ENCODE data around the gene ANTXRL. TPM values are rescaled to one million over a fixed set of nuclear protein-coding genes. Genes with fewer than 3 reads are reported as not detected.

Gene ANTXRL
- total RNA-seq: not detected

GRCh38 chr10:46286991-46287693 is at the start of gene ANTXRL:
ANTXRL (plus strand) TSS chr10:46286997; CDS start chr10:46287263, 266 bp downstream.
- no peaks in the 10 kb centered on the region for H3K9me3 ChIP-seq
- DNase-seq: no peak
- no peak for TF ChIP-seq CTCF (IDR thresholded peaks at IDR 0.05)
- no peaks in the 10 kb centered on the region for H3K36me3 ChIP-seq
- no peaks in the 10 kb centered on the region for H3K4me1 ChIP-seq
- no peaks in the 10 kb centered on the region for H3K27me3 ChIP-seq
- H3K9ac ChIP-seq (ENCODE audit: low read depth in 2 of 2, low read length in 2 of 2): no peak within 1 kb of the TSS
- intact Hi-C loops (cut with DNase I): no loop called here
- no peak within 1 kb of the TSS for H3K27ac ChIP-seq
- H3K4me3 ChIP-seq: no peak within 1 kb of the TSS

GRCh38 chr10:46237815-46238510 is 48.8 kb upstream of the ANTXRL start:
- intact Hi-C loops (cut with DNase I): no loop called here
- no peak for DNase-seq
- no peak overlapping the region for H3K9ac ChIP-seq (ENCODE audit: low read depth in 2 of 2, low read length in 2 of 2)
- TF ChIP-seq CTCF (IDR thresholded peaks at IDR 0.05): no peak
- H3K4me3 ChIP-seq: no peak overlapping the region
- no peak overlapping the region for H3K27ac ChIP-seq
- no peaks in the 10 kb centered on the region for H3K27me3 ChIP-seq
- H3K9me3 ChIP-seq: no peaks in the 10 kb centered on the region
- H3K4me1 ChIP-seq: no peaks in the 10 kb centered on the region
- no peaks in the 10 kb centered on the region for H3K36me3 ChIP-seq

- DNase-seq: no peak
- H3K27me3 ChIP-seq: no peaks in the 10 kb centered on the region
- no peak for TF ChIP-seq CTCF (IDR thresholded peaks at IDR 0.05)
- H3K4me1 ChIP-seq: no peaks in the 10 kb centered on the region
- no peak overlapping the region for H3K27ac ChIP-seq
- H3K36me3 ChIP-seq: no peaks in the 10 kb centered on the region
- H3K4me3 ChIP-seq: no peak overlapping the region
- intact Hi-C loops (cut with DNase I): no loop called here
- H3K9me3 ChIP-seq: no peaks in the 10 kb centered on the region
- no peak overlapping the region for H3K9ac ChIP-seq (ENCODE audit: low read depth in 2 of 2, low read length in 2 of 2)
Measured at GRCh38 chr10:46239247-46239646, 47.5 kb upstream of the ANTXRL start.

- Histone ChIP-seq H3K27me3 (no peaks in the 10 kb centered on the region), H3K4me3 (no peak overlapping the region), H3K9me3 (no peaks in the 10 kb centered on the region), H3K36me3 (no peaks in the 10 kb centered on the region), H3K4me1 (no peaks in the 10 kb centered on the region), H3K9ac (ENCODE audit: low read depth in 2 of 2, low read length in 2 of 2) (no peak overlapping the region), H3K27ac (no peak overlapping the region)
- peak; percentile 8 for DNase-seq
- TF ChIP-seq CTCF (IDR thresholded peaks at IDR 0.05): no peak
- intact Hi-C loops (cut with DNase I): no loop called here
Measured at GRCh38 chr10:46239993-46240683, 46.7 kb upstream of the ANTXRL start.

GRCh38 chr10:46240684-46241565 is 45.9 kb upstream of the ANTXRL start:
- Histone ChIP-seq H3K27ac (no peak overlapping the region), H3K9me3 (no peaks in the 10 kb centered on the region), H3K27me3 (no peaks in the 10 kb centered on the region), H3K9ac (ENCODE audit: low read depth in 2 of 2, low read length in 2 of 2) (no peak overlapping the region), H3K4me1 (no peaks in the 10 kb centered on the region), H3K36me3 (no peaks in the 10 kb centered on the region), H3K4me3 (no peak overlapping the region)
- no peak for TF ChIP-seq CTCF (IDR thresholded peaks at IDR 0.05)
- intact Hi-C loops (cut with DNase I): no loop called here
- DNase-seq: peak; percentile 6
